Tibial artery (tissue), 4 donors: ENCODE data around the gene DCP1A.

ENCODE experiments used
- DNase-seq, 2 donors: peaks; one replicate each; pipeline ENCODE4 v3.0.0-alpha.2; 2019
- H3K27ac ChIP-seq, 2 donors: fragments of 200-600 bp; sonication (generic) in 1 of 2; 1 replicate in 1 of 2; 2 replicates in 1 of 2; pipeline ENCODE4 v1.5.1; 2018 to 2019; ENCODE audit warnings: mild to moderate bottlenecking in 1 of 2
- H3K27me3 ChIP-seq, 2 donors: fragments of 200-600 bp; sonication (generic) in 1 of 2; one replicate each; pipeline versions ENCODE4 v1.5.1 to v1.6.0; 2016 to 2019
- H3K36me3 ChIP-seq, 3 donors: fragments of 200-600 bp; sonication (generic) in 2 of 3; one replicate each; pipeline ENCODE4 v1.5.1; 2016 to 2019; ENCODE audit warnings: mild to moderate bottlenecking in 2 of 3
- H3K4me1 ChIP-seq, 4 donors: fragments of 200-600 bp; sonication (generic) in 2 of 4; 1 replicate in 3 of 4; 2 replicates in 1 of 4; pipeline ENCODE4 v1.5.1; 2016 to 2019
- H3K4me3 ChIP-seq, 2 donors: fragments of 200-600 bp; sonication (generic) in 1 of 2; 1 replicate in 1 of 2; 2 replicates in 1 of 2; pipeline ENCODE4 v1.5.1; 2018 to 2019; ENCODE audit warnings: mild to moderate bottlenecking in 2 of 2
- H3K9me3 ChIP-seq, 3 donors: fragments of 200-600 bp; sonication (generic) in 1 of 3; one replicate each; pipeline ENCODE4 v1.5.1; 2016 to 2019
- intact Hi-C: fragments of 100-400 bp; cut with DNase I; formaldehyde crosslinking; loops from one replicate; pipeline ENCODE4 v1.15.0; 2023; ENCODE audit warnings: low total_unique reads
- TF ChIP-seq, protein P1 (sequence below), 2 experiments: fragments of 200-600 bp in 1 of 2; fragments of 450-650 bp in 1 of 2; IDR thresholded peaks; one replicate each; pipeline ENCODE4 v1.5.1; 2017 to 2019; ENCODE audit warnings: antibody characterized with exemption in 2 of 2, mild to moderate bottlenecking in 1 of 2, moderate library complexity in 1 of 2

The DCP1A gene

DNA sequence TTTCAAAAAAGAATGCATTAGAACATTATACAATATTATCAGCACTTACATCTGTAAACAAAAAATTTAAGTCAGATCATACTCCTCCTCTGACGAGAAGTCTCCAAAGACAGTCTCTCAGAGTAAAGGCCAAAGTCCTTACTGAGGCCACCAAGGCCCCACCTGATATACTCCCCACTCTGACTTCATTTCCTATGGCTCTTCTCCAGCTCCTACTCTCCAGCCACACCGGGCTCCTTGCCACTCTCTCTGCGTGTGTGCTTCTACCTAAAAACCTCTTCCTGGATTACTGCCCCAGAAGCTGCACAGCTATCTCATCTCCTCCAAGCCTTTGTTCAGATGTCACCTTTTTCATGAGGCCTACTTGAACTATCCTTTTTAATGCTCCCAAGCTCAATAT, 5.0 kb downstream of the DCP1A start:
- H3K36me3 ChIP-seq: peaks cover 22 to 49% (median 37%) of the 10 kb centered on the region in 3 donors
- no peak overlapping the region for H3K4me3 ChIP-seq
- peaks cover 0 to 38% (median 21%) of the 10 kb centered on the region in 4 donors for H3K4me1 ChIP-seq
- intact Hi-C loops: no loop called here
- no peaks in the 10 kb centered on the region for H3K9me3 ChIP-seq
- no peak overlapping the region for H3K27ac ChIP-seq
- TF ChIP-seq, protein P1, sequence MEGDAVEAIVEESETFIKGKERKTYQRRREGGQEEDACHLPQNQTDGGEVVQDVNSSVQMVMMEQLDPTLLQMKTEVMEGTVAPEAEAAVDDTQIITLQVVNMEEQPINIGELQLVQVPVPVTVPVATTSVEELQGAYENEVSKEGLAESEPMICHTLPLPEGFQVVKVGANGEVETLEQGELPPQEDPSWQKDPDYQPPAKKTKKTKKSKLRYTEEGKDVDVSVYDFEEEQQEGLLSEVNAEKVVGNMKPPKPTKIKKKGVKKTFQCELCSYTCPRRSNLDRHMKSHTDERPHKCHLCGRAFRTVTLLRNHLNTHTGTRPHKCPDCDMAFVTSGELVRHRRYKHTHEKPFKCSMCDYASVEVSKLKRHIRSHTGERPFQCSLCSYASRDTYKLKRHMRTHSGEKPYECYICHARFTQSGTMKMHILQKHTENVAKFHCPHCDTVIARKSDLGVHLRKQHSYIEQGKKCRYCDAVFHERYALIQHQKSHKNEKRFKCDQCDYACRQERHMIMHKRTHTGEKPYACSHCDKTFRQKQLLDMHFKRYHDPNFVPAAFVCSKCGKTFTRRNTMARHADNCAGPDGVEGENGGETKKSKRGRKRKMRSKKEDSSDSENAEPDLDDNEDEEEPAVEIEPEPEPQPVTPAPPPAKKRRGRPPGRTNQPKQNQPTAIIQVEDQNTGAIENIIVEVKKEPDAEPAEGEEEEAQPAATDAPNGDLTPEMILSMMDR (IDR thresholded peaks at IDR 0.05): no peak
- no peak for DNase-seq
- no peaks in the 10 kb centered on the region for H3K27me3 ChIP-seq

DNA sequence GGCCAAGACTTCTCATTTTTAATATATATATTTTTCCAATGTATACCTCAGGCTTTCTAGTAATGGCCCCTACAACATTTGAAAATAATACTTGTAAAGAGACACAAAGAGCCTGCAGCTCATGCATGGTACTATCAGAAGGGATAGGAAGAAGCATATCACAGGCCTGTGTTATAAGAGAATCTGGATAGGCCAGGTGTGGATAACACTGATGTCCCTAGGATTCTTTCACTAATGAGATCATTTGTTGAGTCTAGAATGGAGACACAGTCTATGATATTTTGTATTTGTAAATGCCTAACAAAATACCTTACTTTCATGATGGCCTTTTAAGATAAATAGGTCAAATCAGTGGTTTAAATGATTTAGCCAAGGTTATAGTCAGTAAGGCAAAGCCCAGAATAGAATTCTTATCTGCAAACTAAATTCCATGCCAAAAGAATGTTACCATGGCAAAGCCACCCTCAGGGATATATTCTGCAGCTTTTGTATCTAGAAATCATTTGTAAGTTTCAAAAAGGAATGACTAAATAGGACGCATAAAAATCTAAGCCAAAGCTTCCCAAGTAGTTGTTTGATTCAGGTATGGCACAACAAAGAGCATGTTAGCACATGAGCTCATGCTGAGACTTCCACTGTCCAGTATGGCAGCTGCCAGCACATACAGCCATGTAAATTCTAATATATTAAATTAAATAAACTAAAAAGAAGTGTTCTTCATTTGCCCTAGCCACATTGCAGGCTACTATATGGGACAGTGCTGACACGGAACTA, 10.0 kb downstream of the DCP1A start:
- H3K27me3 ChIP-seq: no peaks in the 10 kb centered on the region
- no peak overlapping the region for H3K27ac ChIP-seq
- intact Hi-C loops: no loop called here
- TF ChIP-seq, protein P1 (IDR thresholded peaks at IDR 0.05): no peak
- peaks cover 0 to 6% (median 3%) of the 10 kb centered on the region in 4 donors for H3K4me1 ChIP-seq
- no peak overlapping the region for H3K4me3 ChIP-seq
- no peak for DNase-seq
- H3K36me3 ChIP-seq: peaks cover 25 to 70% (median 59%) of the 10 kb centered on the region in 3 donors
- H3K9me3 ChIP-seq: no peaks in the 10 kb centered on the region

DNA sequence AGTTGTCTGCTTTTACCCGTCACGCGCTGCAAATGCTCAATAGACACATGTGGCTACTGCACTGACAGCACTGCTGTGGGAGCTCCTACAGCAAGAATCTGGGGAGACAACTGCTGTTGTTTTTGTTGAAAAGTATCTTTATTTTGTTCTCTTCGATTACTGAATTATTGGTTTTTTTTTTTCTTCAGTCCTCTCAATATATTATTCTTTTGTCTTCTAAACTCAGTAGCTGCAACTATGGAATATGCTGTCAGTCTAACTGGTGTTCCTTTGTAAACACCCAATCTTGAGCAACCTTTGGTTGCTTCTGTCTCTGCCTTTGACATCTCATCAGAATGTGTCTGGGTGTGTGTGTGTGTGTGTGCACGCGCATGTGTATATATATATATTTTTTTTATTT, 12.6 kb downstream of the DCP1A start:
- intact Hi-C loops: no loop called here
- Histone ChIP-seq H3K27me3 (no peaks in the 10 kb centered on the region), H3K4me3 (no peak overlapping the region), H3K36me3 (peaks cover 16 to 45% (median 41%) of the 10 kb centered on the region in 3 donors), H3K9me3 (no peaks in the 10 kb centered on the region), H3K4me1 (peaks cover 0 to 5% (median 2%) of the 10 kb centered on the region in 4 donors), H3K27ac (no peak overlapping the region)
- no peak for DNase-seq
- TF ChIP-seq, protein P1 (IDR thresholded peaks at IDR 0.05): no peak

DNA sequence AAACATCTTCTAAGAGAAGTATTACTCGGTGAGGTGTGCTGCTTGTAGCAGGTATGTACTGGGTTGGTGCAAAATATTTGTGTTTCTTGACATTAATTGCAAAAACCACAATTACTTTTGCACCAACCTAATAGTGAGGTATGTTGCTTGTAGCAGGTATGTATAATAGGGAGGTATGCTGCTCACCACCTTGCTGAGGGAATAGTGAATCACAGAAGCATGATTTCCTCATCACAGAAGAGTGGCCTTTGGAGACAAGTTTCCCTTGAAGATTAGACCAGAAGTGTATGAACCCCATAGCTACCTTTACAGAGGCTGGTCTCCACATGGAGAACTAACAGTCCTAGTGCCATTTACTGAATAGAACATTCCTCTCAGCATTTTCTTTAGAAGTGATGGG, 15.5 kb downstream of the DCP1A start:
- TF ChIP-seq, protein P1 (IDR thresholded peaks at IDR 0.05): no peak
- no peak for DNase-seq
- peaks cover 0 to 6% (median 0%) of the 10 kb centered on the region in 4 donors for H3K4me1 ChIP-seq
- no peaks in the 10 kb centered on the region for H3K27me3 ChIP-seq
- no peak overlapping the region for H3K27ac ChIP-seq
- intact Hi-C loops: no loop called here
- H3K9me3 ChIP-seq: no peaks in the 10 kb centered on the region
- no peak overlapping the region for H3K4me3 ChIP-seq
- H3K36me3 ChIP-seq: peaks cover 16 to 48% (median 35%) of the 10 kb centered on the region in 3 donors

DNA sequence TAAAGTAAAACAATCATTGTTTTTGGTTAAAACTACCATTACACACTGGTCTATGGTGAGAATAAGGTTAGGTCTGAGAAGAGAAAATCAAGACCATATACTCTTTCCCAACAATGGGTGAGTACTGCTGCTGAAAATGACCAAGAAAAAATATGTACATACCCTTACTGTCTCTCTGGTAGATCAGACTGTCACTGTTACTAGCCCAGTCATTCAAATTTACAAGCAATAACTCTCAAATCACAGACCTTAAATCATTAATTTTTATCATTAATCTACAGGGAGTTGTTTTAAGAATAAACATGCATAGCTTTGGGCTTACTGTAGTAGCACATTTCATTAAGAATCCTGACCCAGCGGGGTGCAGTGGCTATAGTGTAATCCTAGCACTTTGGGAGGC, 17.4 kb downstream of the DCP1A start:
- TF ChIP-seq, protein P1 (IDR thresholded peaks at IDR 0.05): no peak
- peaks cover 0 to 20% (median 0%) of the 10 kb centered on the region in 4 donors for H3K4me1 ChIP-seq
- no peak for DNase-seq
- H3K36me3 ChIP-seq: peaks cover 16 to 43% (median 24%) of the 10 kb centered on the region in 3 donors
- no peak overlapping the region for H3K27ac ChIP-seq
- H3K9me3 ChIP-seq: no peaks in the 10 kb centered on the region
- H3K27me3 ChIP-seq: no peaks in the 10 kb centered on the region
- H3K4me3 ChIP-seq: no peak overlapping the region
- intact Hi-C loops: no loop called here
